IPS-15b (cell line): ENCODE data around the gene NSUN7.

Source experiments
- H3K27me3 ChIP-seq: one replicate; pipeline ENCODE4 v1.6.1; 2013; ENCODE audit warnings: low read length; ENCODE audit not compliant: control insufficient read depth, insufficient read depth
- H3K36me3 ChIP-seq: one replicate; pipeline ENCODE4 v1.6.1; 2013; ENCODE audit warnings: low read length; ENCODE audit not compliant: control insufficient read depth, insufficient read depth
- H3K4me1 ChIP-seq: one replicate; pipeline ENCODE4 v1.6.1; 2013; ENCODE audit warnings: mild to moderate bottlenecking, low read length; ENCODE audit not compliant: control insufficient read depth, insufficient read depth
- H3K4me3 ChIP-seq: one replicate; pipeline ENCODE4 v1.5.1; 2013; ENCODE audit warnings: low read depth, low read length
- H3K9ac ChIP-seq: one replicate; pipeline ENCODE4 v1.6.1; 2013; ENCODE audit warnings: low read depth, mild to moderate bottlenecking, low read length
- H3K9me3 ChIP-seq: one replicate; pipeline ENCODE4 v1.6.1; 2013; ENCODE audit warnings: mild to moderate bottlenecking, low read length; ENCODE audit not compliant: control insufficient read depth, insufficient read depth

NSUN7 gene

GRCh38 chr4:40825014-40825838 is 75.5 kb downstream of the NSUN7 start:
- H3K9ac ChIP-seq: no peak overlapping the region
- H3K36me3 ChIP-seq: peaks cover 22% of the 10 kb centered on the region
- no peaks in the 10 kb centered on the region for H3K4me1 ChIP-seq
- no peak overlapping the region for H3K4me3 ChIP-seq
- no peaks in the 10 kb centered on the region for H3K27me3 ChIP-seq
- H3K9me3 ChIP-seq: no peaks in the 10 kb centered on the region

- H3K27me3 ChIP-seq: no peaks in the 10 kb centered on the region
- no peaks in the 10 kb centered on the region for H3K9me3 ChIP-seq
- H3K36me3 ChIP-seq: peaks cover 22% of the 10 kb centered on the region
- H3K4me1 ChIP-seq: no peaks in the 10 kb centered on the region
- no peak overlapping the region for H3K4me3 ChIP-seq
- no peak overlapping the region for H3K9ac ChIP-seq
Observed at GRCh38 chr4:40826821-40827220, 77.1 kb downstream of the NSUN7 start.

GRCh38 chr4:40827758-40828157 is 78.0 kb downstream of the NSUN7 start:
- Histone ChIP-seq H3K9ac (no peak overlapping the region), H3K4me1 (no peaks in the 10 kb centered on the region), H3K9me3 (no peaks in the 10 kb centered on the region), H3K4me3 (no peak overlapping the region), H3K27me3 (no peaks in the 10 kb centered on the region), H3K36me3 (peaks cover 18% of the 10 kb centered on the region)

GRCh38 chr4:40828661-40829060 is 78.9 kb downstream of the NSUN7 start:
- H3K36me3 ChIP-seq: peaks cover 18% of the 10 kb centered on the region
- no peak overlapping the region for H3K4me3 ChIP-seq
- no peaks in the 10 kb centered on the region for H3K4me1 ChIP-seq
- no peaks in the 10 kb centered on the region for H3K9me3 ChIP-seq
- H3K9ac ChIP-seq: no peak overlapping the region
- no peaks in the 10 kb centered on the region for H3K27me3 ChIP-seq

- Histone ChIP-seq H3K4me1 (no peaks in the 10 kb centered on the region), H3K9me3 (no peaks in the 10 kb centered on the region), H3K36me3 (peaks cover 18% of the 10 kb centered on the region), H3K4me3 (no peak overlapping the region), H3K27me3 (no peaks in the 10 kb centered on the region), H3K9ac (no peak overlapping the region)
Observed at GRCh38 chr4:40829586-40829985, 79.8 kb downstream of the NSUN7 start.

GRCh38 chr4:40831146-40831907 is 81.6 kb downstream of the NSUN7 start:
- Histone ChIP-seq H3K4me3 (no peak overlapping the region), H3K27me3 (no peaks in the 10 kb centered on the region), H3K36me3 (peaks cover 13% of the 10 kb centered on the region), H3K9me3 (no peaks in the 10 kb centered on the region), H3K9ac (no peak overlapping the region), H3K4me1 (no peaks in the 10 kb centered on the region)

- Histone ChIP-seq H3K27me3 (no peaks in the 10 kb centered on the region), H3K9ac (no peak overlapping the region), H3K4me1 (no peaks in the 10 kb centered on the region), H3K9me3 (no peaks in the 10 kb centered on the region), H3K36me3 (peaks cover 13% of the 10 kb centered on the region), H3K4me3 (no peak overlapping the region)
Observed at GRCh38 chr4:40832175-40832574, 82.4 kb downstream of the NSUN7 start.

- no peaks in the 10 kb centered on the region for H3K27me3 ChIP-seq
- H3K4me3 ChIP-seq: no peak overlapping the region
- H3K4me1 ChIP-seq: no peaks in the 10 kb centered on the region
- H3K9me3 ChIP-seq: no peaks in the 10 kb centered on the region
- H3K9ac ChIP-seq: no peak overlapping the region
- peaks cover 10% of the 10 kb centered on the region for H3K36me3 ChIP-seq
Observed at GRCh38 chr4:40833212-40833611, 83.5 kb downstream of the NSUN7 start.

GRCh38 chr4:40837094-40837870 is 87.5 kb downstream of the NSUN7 start:
- Histone ChIP-seq H3K27me3 (no peaks in the 10 kb centered on the region), H3K9me3 (no peaks in the 10 kb centered on the region), H3K4me1 (peaks cover 3% of the 10 kb centered on the region), H3K9ac (no peak overlapping the region), H3K36me3 (no peaks in the 10 kb centered on the region), H3K4me3 (no peak overlapping the region)

- no peaks in the 10 kb centered on the region for H3K27me3 ChIP-seq
- no peaks in the 10 kb centered on the region for H3K36me3 ChIP-seq
- H3K4me1 ChIP-seq: peaks cover 3% of the 10 kb centered on the region
- H3K9me3 ChIP-seq: no peaks in the 10 kb centered on the region
- no peak overlapping the region for H3K9ac ChIP-seq
- no peak overlapping the region for H3K4me3 ChIP-seq
Observed at GRCh38 chr4:40838742-40839141, 89.0 kb downstream of the NSUN7 start.

- H3K27me3 ChIP-seq: no peaks in the 10 kb centered on the region
- H3K9me3 ChIP-seq: no peaks in the 10 kb centered on the region
- H3K36me3 ChIP-seq: no peaks in the 10 kb centered on the region
- peaks cover 3% of the 10 kb centered on the region for H3K4me1 ChIP-seq
- H3K4me3 ChIP-seq: no peak overlapping the region
- no peak overlapping the region for H3K9ac ChIP-seq
Observed at GRCh38 chr4:40840255-40840984, 90.7 kb downstream of the NSUN7 start.
